ENCODE results near the gene ZBTB38.

GRCh38 chr3:141405025-141405424 lies 36.7 kb downstream of the ZBTB38 start:
- TF ChIP-seq CTCF (conservative IDR thresholded peaks at IDR 0.05) (no peak), EZH2 (IDR thresholded peaks at IDR 0.05; ENCODE audit: low read depth) (no peak)
